Epithelial cell of esophagus (primary cell): Measurements from ENCODE around the gene POP7.
A peak's percentile ranks its signal among the peaks of the same experiment; 100 is the strongest.
"Not testable (repeated sequence)": the region's sequence is repeated elsewhere in the genome, so short reads cannot be mapped to it uniquely, and the experiment has no call there.

ENCODE experiments used
- DNase-seq: peaks from one replicate; pipeline ENCODE4 v3.0.0; 2010; ENCODE audit warnings: low read depth
- H3K4me3 ChIP-seq: 2 replicates; pipeline ENCODE4 v1.5.1; 2011; ENCODE audit warnings: mild to moderate bottlenecking, low read length, control low read depth
- CTCF ChIP-seq: IDR thresholded peaks from 2 replicates; pipeline ENCODE4 v1.5.1; 2011; ENCODE audit warnings: low read depth, mild to moderate bottlenecking, low read length, control low read depth, inconsistent platforms; ENCODE audit not compliant: insufficient read depth; ENCODE audit errors: missing control alignments

The POP7 gene

GRCh38 chr7:100723732-100724275 lies 17.9 kb downstream of the POP7 start:
- no peak overlapping the region for H3K4me3 ChIP-seq
- DNase-seq, result no peak
- TF ChIP-seq CTCF, result no peak

- DNase-seq, H3K4me3 ChIP-seq: not testable (repeated sequence)
Observed at GRCh38 chr7:100724364-100724763, 18.4 kb downstream of the POP7 start.

- peak; percentile 25 for DNase-seq
- no peak overlapping the region for H3K4me3 ChIP-seq
- no peak for TF ChIP-seq CTCF
Observed at GRCh38 chr7:100726996-100727761, 21.3 kb downstream of the POP7 start.

- no peak overlapping the region for H3K4me3 ChIP-seq
- no peak for TF ChIP-seq CTCF
- DNase-seq, result no peak
Observed at GRCh38 chr7:100728196-100728595, 22.3 kb downstream of the POP7 start.

GRCh38 chr7:100730136-100730800 lies 24.3 kb downstream of the POP7 start:
- no peak overlapping the region for H3K4me3 ChIP-seq
- TF ChIP-seq CTCF, result no peak
- DNase-seq, result no peak

GRCh38 chr7:100731937-100732636 lies 26.2 kb downstream of the POP7 start:
- H3K4me3 ChIP-seq, result no peak overlapping the region
- TF ChIP-seq CTCF, result no peak
- no peak for DNase-seq

- DNase-seq, result no peak
- no peak overlapping the region for H3K4me3 ChIP-seq
- no peak for TF ChIP-seq CTCF
Observed at GRCh38 chr7:100735730-100736129, 29.8 kb downstream of the POP7 start.
